Osteoblast (primary cell): ENCODE measurements around the gene PPP1R3F. TPM values are rescaled to one million over a fixed set of nuclear protein-coding genes. Genes with fewer than 3 reads are reported as not detected.
A peak's percentile ranks its signal among the peaks of the same experiment; 100 is the strongest.

Experiments
- DNase-seq: peaks from one replicate; pipeline ENCODE4 v3.0.0; 2011; ENCODE audit warnings: low spot score, mixed read lengths; ENCODE audit not compliant: insufficient read length; ENCODE audit errors: missing footprints
- H2AFZ ChIP-seq: 2 replicates; pipeline ENCODE4 v1.6.0; 2011; ENCODE audit warnings: mild to moderate bottlenecking, low read length
- H3K27ac ChIP-seq: 2 replicates; pipeline ENCODE4 v1.5.1; 2011; ENCODE audit warnings: mild to moderate bottlenecking, low read depth, low read length, moderate library complexity
- H3K27me3 ChIP-seq: 2 replicates; pipeline ENCODE4 v1.6.0; 2012; ENCODE audit warnings: mild to moderate bottlenecking, control low read depth, inconsistent platforms, low read length, moderate library complexity; ENCODE audit not compliant: insufficient read depth
- H3K36me3 ChIP-seq: 2 replicates; pipeline ENCODE4 v1.5.1; 2011; ENCODE audit warnings: mild to moderate bottlenecking, low read length, control low read depth, moderate library complexity; ENCODE audit not compliant: insufficient read depth
- H3K4me1 ChIP-seq: 2 replicates; pipeline ENCODE4 v1.5.1; 2011; ENCODE audit warnings: mild to moderate bottlenecking, low read length, control low read depth, moderate library complexity; ENCODE audit not compliant: insufficient read depth
- H3K4me2 ChIP-seq: 2 replicates; pipeline ENCODE4 v1.6.0; 2011; ENCODE audit warnings: mild to moderate bottlenecking, low read length; ENCODE audit not compliant: insufficient read depth
- H3K4me3 ChIP-seq: fragments of 200-600 bp; sonication (generic); 3 replicates; pipeline ENCODE4 v1.5.1; 2012; ENCODE audit warnings: mild to moderate bottlenecking, low read length, inconsistent platforms; ENCODE audit not compliant: insufficient read depth
- H3K79me2 ChIP-seq: 2 replicates; pipeline ENCODE4 v1.6.0; 2012; ENCODE audit warnings: mild to moderate bottlenecking, low read length, control low read depth, inconsistent platforms; ENCODE audit not compliant: insufficient read depth
- H3K9me3 ChIP-seq: 2 replicates; pipeline ENCODE4 v1.5.1; 2011; ENCODE audit warnings: low read depth, low read length, control low read depth
- H4K20me1 ChIP-seq: 2 replicates; pipeline ENCODE4 v1.6.0; 2012; ENCODE audit warnings: mild to moderate bottlenecking, low read length, control low read depth; ENCODE audit not compliant: insufficient read depth
- total RNA-seq: library from RNA; depleted of rRNA; stranded (reverse); fragments of >200 nt; gene quantifications from 2 replicates; pipeline ENCODE4 v1.2.3, GENCODE V29; 2012
- TF ChIP-seq, protein P1 (sequence below): IDR thresholded peaks from 2 replicates; pipeline ENCODE4 v1.5.1; 2011; ENCODE audit warnings: mild to moderate bottlenecking, low read depth, low read length, moderate library complexity; ENCODE audit errors: extremely low read depth

PPP1R3F gene
- total RNA-seq, 1 donor: 4.0 TPM

DNA sequence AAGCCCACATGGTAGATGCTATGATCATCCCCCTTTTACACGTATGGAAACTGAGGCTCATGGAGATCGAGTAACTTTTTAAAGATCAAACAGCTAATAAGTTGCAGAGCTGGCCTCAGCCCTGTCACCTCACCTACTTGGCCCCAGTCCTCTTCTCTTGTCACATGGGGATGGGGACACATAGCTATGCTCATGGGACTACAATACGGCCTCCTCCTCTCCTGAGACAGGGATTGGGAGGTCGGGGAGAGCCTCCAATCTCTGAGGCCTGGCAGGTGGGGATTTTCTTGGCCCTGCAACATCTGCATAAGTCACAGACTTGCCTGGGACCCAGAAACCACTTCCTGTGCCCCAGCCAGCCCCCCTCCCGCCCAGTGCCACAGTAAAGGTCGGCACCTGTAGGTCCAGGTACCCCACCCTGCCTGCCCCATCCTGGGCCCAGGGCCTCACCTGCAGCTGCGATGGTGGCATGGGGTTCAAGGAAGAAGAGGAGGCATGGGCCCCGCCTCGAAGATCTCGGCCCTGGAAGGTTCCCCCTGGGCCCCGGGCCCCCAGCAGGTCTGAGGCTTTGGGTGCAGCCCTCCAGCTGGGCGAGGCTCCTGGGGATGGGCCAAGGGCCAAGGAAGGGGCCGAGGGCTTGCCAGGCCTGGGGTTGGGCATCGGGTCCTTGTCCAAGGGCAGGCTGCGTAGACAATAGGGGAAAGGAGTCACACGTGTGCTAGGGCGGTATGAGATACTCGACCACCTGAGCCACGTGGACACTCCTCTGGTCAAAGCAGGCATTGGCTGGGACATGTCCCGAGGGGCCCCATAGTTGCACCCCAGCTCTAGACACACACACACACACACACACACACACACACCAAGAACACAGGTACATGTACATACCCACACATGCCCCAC, 11.5 kb upstream of the PPP1R3F start:
- no peak overlapping the region for H3K27ac ChIP-seq
- no peak overlapping the region for H2AFZ ChIP-seq
- no peak overlapping the region for H3K4me2 ChIP-seq
- no peaks in the 10 kb centered on the region for H3K36me3 ChIP-seq
- peak; percentile 80 for DNase-seq
- H3K79me2 ChIP-seq: no peaks in the 10 kb centered on the region
- no peaks in the 10 kb centered on the region for H3K9me3 ChIP-seq
- H3K4me1 ChIP-seq: no peaks in the 10 kb centered on the region
- no peak overlapping the region for H3K4me3 ChIP-seq
- TF ChIP-seq, protein P1, sequence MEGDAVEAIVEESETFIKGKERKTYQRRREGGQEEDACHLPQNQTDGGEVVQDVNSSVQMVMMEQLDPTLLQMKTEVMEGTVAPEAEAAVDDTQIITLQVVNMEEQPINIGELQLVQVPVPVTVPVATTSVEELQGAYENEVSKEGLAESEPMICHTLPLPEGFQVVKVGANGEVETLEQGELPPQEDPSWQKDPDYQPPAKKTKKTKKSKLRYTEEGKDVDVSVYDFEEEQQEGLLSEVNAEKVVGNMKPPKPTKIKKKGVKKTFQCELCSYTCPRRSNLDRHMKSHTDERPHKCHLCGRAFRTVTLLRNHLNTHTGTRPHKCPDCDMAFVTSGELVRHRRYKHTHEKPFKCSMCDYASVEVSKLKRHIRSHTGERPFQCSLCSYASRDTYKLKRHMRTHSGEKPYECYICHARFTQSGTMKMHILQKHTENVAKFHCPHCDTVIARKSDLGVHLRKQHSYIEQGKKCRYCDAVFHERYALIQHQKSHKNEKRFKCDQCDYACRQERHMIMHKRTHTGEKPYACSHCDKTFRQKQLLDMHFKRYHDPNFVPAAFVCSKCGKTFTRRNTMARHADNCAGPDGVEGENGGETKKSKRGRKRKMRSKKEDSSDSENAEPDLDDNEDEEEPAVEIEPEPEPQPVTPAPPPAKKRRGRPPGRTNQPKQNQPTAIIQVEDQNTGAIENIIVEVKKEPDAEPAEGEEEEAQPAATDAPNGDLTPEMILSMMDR: no peak
- no peaks in the 10 kb centered on the region for H3K27me3 ChIP-seq
- no peaks in the 10 kb centered on the region for H4K20me1 ChIP-seq

DNA sequence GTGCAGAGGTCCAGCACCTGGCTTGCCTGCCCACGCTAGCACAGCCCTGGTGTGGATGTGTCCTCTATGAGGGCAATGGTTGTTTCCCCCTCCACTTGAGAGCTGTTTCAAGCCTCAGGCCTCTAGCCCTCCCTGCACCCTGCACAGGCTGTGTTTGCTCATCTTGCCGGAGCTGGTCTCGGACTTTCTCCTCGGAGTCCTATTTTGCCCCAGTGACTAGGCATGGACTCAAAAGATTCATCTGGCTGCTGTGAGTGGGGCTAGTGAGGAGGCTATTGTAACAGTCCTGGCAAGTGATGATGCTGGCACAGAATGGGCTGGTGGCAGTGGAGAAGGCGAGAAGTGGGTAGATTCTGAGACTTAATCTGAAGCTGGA, 10.9 kb upstream of the PPP1R3F start:
- H3K4me2 ChIP-seq: no peak overlapping the region
- no peak overlapping the region for H3K4me3 ChIP-seq
- no peaks in the 10 kb centered on the region for H3K36me3 ChIP-seq
- H3K9me3 ChIP-seq: no peaks in the 10 kb centered on the region
- no peak overlapping the region for H2AFZ ChIP-seq
- no peaks in the 10 kb centered on the region for H3K4me1 ChIP-seq
- TF ChIP-seq, protein P1: no peak
- H3K79me2 ChIP-seq: no peaks in the 10 kb centered on the region
- H4K20me1 ChIP-seq: no peaks in the 10 kb centered on the region
- no peak overlapping the region for H3K27ac ChIP-seq
- no peaks in the 10 kb centered on the region for H3K27me3 ChIP-seq
- DNase-seq: no peak

DNA sequence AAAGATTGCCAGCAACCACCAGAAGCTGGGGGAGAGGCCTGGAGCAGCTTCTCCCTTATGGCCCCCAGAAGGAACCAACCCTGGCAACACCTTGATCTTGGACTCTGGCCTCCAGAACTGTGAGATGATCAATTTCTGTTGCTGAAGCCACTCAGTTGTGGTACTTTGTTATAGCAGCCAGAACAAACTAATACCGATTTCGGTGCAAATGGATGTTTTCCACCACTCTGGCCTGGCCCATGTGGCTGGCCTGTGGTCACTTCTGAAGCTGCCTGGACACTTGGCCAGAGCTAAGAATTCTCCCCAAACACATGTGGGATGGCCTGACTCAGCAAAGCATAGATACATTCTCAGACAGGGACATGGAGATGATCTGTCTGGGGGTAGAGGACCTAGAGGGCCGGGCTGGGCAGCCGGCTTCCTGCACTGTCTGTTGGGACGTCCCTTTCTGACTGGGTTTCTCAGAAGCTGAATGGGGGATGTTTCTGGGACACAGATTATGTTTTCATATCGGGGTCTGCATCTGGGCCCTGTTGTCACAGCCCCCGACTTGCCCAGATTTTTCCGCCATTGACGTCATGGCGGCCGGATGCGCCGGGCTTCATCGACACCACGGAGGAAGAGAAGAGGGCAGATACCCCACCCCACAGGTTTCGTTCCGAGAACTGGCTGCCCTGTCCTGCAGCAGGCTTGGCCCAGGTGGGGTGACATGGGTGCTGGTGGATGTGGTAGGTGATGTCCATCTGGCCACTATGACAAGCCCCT, 9.2 kb upstream of the PPP1R3F start:
- DNase-seq: peak; percentile 70
- no peak overlapping the region for H2AFZ ChIP-seq
- H3K4me2 ChIP-seq: no peak overlapping the region
- H3K27ac ChIP-seq: no peak overlapping the region
- no peaks in the 10 kb centered on the region for H4K20me1 ChIP-seq
- H3K9me3 ChIP-seq: no peaks in the 10 kb centered on the region
- no peaks in the 10 kb centered on the region for H3K27me3 ChIP-seq
- no peak overlapping the region for H3K4me3 ChIP-seq
- TF ChIP-seq, protein P1: no peak
- H3K79me2 ChIP-seq: no peaks in the 10 kb centered on the region
- no peaks in the 10 kb centered on the region for H3K36me3 ChIP-seq
- H3K4me1 ChIP-seq: no peaks in the 10 kb centered on the region

DNA sequence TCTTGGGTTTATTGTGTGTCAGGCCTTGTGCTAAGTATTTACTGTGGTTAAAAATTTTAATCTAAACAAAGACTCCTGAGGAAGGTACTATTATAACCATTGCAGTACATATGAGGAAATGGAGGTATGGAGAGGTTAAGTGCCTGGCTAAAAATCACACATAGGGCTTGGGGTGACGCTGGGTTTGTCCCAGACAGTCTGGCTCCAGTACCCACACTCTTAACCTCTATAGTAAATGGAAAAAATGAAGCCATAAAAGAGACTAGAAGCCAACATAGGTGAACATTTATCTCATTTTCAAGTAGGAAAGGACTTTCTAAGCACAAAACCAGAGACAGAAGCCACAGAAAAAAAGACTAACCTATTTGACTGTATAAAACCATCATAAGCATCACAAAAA, 7.0 kb upstream of the PPP1R3F start:
- no peaks in the 10 kb centered on the region for H3K9me3 ChIP-seq
- no peak for DNase-seq
- no peak overlapping the region for H3K27ac ChIP-seq
- TF ChIP-seq, protein P1: no peak
- H3K4me2 ChIP-seq: no peak overlapping the region
- H4K20me1 ChIP-seq: no peaks in the 10 kb centered on the region
- H2AFZ ChIP-seq: no peak overlapping the region
- no peaks in the 10 kb centered on the region for H3K27me3 ChIP-seq
- no peaks in the 10 kb centered on the region for H3K4me1 ChIP-seq
- H3K36me3 ChIP-seq: no peaks in the 10 kb centered on the region
- H3K79me2 ChIP-seq: no peaks in the 10 kb centered on the region
- H3K4me3 ChIP-seq: no peak overlapping the region
